Stimulated activated CD4-positive, alpha-beta T cell treated with anti-CD3 and anti-CD28 coated beads, Interleukin-4, amount 100 ng/mL, for 24 hours (primary cell): Measurements from ENCODE around the gene GABARAPL2.
"Not testable (repeated sequence)": the region's sequence is repeated elsewhere in the genome, so short reads cannot be mapped to it uniquely, and the experiment has no call there.

Experiments used
- DNase-seq: peaks from one replicate; pipeline ENCODE4 v3.0.0-alpha.2; 2020

The GABARAPL2 gene

DNA sequence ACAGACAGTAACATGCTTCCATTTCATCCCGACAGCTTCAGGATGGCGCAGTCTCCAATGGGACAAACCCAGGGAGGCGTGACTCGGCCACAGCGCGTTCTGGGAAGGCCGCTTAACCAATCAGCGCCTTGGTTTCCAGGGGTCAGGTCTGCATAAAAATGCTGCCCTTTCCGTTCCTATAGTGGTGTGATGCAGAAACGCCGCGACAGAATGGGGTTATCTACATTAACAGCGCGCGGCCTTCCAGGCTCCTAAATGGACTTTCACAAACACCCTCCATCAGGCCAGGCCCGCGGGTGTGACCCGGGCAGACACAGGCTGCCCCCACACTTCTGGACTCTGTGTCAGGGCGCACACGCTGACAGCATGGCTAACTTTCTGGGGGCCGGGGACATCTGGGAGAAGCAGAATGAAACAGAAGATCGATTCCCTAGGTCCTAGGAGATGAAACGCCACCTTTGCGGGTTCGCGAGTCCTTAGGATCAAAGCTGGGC is 10.9 kb upstream of the GABARAPL2 start:
- peak; percentile 14 for DNase-seq

DNA sequence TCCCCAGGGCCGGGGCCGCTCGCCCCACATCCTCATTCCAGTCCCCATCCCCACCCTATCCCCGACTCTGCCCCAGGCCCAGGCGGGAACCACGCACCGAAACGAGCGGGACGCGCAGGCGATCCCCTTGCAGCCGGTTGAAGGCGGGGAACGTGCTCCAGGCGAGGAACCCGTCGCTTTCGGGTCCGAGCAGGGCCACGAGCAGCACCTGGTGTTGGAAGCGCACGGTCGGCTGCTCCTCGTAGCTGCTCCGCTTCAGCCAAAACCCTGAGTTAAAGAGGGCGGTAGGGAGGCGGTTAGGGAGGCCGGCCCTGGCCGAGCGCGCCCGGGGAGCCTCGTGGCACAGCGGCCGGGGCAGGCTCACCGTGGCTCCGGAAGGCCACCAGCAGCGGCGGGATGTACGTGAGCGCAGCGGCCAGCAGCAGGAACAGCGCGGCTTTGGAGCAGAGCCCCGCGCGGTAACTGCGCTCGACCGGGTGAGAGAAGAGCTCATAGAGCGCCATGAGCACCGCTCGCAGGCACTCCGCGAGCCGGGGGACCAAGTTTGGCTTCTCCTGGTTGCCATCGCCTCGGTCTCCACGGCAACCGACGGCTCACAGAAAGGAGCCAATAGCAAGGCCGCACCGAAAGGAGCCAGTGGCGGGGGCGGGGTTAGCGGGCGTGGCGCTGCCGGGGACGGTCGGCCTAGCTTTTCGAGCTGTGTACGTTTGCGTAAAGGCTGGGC is 10.3 kb upstream of the GABARAPL2 start, which contains the start of gene TMEM231:
TMEM231 (minus strand) TSS at position 546 of the 724 bp plus-strand sequence; CDS start at position 503, 43 bp downstream.
- DNase-seq = peak; percentile 98

DNA sequence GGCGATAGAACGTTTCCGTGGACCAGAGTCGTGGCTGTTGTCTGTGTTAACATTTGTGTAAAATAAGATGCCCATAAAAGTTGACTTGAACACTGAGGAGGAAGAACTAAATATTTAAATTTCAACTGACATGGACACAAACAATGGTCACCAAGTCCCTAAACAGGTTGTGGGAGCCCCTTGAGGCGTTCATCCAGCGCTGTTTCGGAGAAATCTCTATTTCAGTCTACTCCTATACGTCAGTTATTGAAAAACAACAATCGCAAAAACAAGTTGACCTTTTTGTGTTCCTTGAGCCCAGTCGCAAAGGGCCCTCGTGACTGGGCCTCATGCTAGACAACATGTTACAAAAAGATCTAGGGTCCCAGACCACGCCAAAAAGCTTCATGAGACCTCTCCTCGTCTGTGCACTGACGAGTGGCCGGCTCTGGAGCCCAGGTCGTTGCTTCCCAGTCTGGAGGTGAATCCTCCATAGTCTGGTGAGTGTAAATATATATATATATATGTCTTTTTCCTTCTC is 9.7 kb upstream of the GABARAPL2 start:
- DNase-seq = no peak

DNA sequence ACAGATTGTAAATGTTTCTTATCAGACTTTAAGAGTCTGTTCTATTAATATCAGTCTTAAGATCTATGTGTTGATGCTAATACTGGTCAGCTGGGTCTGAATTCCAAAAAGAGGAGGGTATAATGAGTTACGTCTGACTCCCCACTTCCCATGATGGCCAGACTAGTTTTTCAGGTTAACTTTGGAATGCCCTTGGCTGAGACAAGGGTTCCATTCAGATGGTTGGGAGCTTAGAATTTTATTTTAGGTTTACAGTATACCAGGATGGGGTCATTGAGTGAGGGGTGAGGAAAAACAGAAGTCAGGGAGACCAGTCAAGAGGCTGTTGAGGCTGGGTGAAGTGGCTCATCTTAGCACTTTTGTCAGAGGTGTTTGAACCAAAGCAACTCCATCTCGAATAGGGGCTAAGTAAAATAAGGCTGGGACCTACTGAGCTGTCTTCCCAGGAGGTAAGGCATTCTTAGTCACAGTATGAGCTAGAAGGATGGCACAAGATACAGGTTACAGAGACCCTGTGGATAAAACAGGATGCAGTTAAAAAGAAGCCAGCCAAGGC is 7.3 kb upstream of the GABARAPL2 start:
- no peak for DNase-seq

DNA sequence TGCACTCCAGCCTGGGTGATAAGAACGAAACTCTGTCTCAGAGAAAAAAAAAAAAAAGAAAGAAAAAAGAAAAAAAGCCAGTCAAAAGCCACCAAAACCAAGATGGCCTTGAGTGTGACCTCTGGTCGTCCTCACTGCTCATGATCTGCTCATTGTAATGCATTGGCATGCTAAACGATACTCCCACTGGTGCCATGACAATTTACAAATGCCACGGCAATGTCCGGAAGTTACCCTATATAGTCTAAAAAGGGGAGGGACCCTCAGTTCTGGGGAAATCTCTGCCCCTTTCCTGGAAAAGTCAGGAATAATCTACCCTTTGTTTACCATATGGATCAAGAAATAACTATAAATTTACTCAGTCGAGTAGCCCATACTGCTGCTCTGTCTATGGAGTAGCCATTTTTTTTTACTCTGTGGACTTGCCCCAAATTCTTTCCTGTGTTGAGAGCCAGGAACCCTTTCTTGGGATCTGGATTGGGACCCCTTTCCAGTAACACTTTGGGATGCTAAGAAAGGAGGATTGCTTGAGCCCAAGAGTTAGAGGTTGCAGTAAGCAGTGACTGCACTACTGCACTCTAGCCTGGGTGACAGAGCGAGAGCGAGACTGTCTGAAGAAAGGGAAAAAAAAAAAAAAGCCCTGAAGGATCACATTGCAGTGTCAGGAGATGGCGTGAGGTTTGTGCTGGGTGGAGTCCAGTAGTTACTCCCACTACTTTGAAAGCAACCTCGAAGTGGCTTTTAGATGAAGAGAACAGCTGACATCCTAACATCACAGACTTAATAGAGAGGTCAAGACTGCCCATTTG is 6.4 kb upstream of the GABARAPL2 start:
- DNase-seq = no peak

DNA sequence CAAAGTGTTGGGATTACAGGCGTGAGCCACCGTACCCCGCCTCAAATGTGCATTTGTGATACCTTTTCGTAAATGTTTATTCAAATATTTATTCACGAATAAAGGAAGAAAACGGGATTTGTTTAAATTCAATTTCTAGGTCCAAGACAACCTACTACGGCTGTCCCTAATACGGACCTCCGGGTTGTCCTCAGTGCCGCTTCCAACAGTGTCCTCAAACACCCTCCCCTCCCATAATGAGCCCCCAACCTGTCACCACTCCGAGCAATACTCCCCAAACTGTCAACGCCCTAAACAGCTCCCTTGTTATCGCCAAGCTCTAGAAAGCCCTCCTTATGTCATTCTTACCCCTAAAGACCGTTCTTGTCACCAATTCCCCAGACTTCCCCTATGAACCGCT is 539 bp upstream of the GABARAPL2 start:
- no peak for DNase-seq

DNA sequence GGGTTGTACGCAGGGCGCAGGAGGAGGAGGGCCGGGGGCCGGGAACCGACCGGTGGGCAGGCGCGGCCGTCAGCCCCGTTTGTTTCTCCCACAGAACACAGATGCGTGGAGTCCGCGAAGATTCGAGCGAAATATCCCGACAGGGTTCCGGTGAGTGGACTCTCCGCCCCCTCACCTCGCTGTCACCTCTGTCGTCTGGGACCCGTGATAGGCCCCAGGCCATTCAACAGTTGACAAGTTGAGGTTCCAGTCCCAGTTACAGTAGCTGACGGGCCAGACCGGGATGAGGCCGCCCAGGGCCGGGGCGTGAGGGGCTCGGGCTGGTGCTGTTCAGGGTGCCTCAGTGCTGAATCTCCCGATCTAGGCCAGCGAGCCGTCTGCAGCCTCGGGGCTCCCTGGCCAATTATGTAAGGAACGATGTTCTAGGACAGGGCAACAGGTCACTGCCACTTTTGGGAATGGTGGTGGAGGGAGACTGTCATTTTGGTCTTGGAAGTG is 628 bp downstream of the GABARAPL2 start:
- peak; percentile 25 for DNase-seq

DNA sequence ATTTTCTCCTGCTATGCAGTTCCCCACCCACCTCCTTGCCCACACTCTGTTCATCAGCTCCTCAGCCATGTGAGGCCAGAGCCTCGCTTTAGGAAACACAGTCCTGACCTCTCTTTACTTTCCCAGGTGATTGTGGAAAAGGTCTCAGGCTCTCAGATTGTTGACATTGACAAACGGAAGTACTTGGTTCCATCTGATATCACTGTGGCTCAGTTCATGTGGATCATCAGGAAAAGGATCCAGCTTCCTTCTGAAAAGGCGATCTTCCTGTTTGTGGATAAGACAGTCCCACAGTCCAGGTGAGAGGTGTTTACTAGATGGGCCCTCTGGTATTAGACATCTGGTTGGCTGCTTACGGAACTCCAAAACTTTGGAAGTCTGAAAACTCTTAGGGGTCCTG is 1.7 kb downstream of the GABARAPL2 start:
- DNase-seq = no peak

DNA sequence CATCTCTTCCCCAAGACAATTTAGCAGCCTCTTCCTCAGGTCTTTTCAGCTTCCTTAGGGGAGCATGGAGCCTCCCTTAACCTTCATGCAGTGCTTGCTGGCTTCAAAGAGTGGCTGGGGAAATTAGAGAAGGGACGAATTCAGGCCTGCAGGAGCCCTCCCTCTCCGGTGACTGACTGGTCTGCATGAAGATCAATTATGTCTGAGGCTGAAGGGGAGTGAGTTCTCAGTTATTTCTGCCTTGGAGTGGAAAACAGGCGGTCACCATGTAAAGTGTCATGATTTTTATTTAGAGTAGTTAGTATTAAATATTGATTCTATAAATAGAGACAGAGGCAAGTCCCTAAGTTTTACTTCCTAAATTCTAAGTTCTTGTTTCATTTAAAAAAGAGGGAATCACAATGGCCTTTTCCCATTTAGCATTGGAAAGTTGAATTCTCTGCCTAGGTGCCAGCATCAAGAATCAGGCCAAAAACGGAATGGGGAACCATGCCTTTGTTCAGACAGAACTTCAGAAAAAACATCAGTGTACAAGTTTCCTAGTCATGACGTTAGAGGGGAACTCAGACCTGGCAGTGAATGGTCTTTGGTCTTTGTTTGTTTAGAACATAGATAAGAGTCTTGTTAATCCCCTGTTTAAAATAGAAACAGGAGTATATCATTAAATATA is 4.4 kb downstream of the GABARAPL2 start:
- no peak for DNase-seq

DNA sequence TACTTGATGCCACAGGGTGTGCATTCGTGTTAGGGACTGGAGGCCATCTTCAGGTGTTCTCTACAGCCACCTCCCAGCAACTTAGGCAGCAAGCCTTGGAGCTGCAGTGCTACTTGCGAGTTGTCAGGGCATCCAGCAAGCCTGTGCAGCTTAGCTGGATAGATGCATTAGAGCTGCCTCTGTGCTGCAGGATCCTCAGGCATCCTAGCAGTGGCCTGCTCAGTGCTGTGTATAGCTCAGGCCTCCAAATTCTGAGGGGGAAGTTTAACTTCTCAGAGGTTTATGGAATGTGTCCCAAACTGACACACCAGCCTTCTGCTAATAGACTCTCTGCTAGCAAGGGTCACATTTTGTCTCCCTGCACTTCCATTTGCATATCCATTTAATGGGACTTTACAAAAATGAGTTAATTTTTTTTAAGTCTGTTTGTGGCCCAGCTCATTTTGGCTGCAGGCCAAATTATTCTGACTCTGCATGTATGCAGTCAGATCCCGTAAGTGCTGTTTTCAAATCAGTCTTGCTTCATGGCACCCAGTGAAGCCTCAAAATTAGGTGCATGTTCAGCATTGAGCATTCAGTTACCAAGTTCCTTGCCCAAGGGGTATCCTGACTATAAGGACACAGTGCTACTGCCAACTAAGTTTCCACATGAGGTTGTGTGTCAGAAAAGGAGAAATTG is 6.8 kb downstream of the GABARAPL2 start:
- no peak for DNase-seq

DNA sequence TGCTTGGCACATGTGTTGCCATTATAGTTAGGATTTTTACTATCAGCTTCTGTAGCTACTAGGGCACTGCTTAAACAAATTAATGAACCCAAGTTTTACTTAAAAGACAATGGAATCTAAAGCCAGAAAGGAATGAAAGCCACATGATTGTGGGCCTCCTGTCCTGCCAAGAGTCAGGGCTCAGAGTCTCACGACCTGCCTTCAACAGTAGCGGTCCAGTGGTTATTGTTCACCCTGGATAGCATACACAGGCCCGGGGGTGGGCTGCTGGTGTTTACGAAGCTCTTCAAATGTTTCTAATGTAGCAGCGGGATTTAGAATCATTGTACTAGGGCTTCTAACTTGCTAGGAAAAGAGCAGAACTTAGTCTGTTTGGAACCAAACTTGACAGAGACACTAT is 7.8 kb downstream of the GABARAPL2 start:
- no peak for DNase-seq

DNA sequence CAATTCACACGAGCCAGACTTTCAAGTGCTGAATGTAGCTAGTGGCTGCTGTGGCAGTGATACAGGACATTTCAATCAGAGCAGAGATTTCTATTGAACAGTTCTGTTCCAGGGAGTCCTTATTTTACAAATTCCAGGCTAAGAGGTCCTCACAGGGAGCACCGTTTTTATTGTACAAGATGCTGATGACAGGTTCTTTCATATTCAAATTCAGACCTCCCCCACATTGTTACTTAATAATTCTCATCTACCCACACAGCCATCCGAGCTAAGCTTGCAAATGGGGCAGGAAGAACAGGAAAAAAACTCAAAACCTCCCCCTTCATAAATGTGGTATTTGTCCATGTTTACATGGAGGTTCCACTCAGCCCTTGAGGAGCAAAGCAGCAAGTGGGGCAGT is 9.8 kb downstream of the GABARAPL2 start:
- DNase-seq = no peak

DNA sequence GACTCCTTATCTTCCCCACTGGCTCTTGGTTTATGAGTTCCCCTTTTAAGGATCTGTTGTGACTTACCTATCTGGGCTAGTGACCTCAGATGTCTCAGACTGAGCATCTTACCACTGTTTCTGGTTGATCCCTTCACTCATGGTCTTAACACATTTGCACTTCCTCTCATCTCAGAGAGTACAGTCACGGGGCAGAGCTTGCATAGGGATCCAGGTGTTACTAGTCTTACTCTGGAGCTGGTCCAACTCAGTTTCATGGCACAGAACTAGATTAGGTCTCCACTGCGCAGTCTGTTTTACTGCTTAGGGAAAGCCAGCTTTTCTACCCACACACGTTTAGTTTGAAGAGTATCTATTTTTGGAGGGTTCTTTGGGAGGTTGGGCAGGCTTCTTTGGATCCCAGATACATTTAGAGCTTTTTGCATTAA is 10.2 kb downstream of the GABARAPL2 start:
- DNase-seq = no peak

DNA sequence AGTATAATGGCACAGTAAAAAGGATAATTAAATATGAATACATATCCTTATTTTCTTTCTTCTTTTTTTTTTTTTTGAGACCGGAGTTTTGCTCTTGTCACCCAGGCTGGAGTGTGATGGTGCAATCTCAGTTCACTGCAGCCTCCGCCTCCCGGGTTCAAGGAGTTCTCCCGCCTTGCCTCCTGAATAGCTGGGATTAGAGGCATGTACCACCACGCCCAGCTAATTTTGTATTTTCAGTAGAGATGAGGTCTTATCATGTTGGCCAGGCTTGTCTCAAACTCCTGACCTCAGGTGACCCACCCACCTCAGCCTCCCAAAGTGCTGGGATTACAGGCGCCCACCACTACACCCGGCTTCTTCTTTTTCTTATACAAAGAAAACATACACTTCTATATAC is 12.0 kb downstream of the GABARAPL2 start:
- DNase-seq = no peak

DNA sequence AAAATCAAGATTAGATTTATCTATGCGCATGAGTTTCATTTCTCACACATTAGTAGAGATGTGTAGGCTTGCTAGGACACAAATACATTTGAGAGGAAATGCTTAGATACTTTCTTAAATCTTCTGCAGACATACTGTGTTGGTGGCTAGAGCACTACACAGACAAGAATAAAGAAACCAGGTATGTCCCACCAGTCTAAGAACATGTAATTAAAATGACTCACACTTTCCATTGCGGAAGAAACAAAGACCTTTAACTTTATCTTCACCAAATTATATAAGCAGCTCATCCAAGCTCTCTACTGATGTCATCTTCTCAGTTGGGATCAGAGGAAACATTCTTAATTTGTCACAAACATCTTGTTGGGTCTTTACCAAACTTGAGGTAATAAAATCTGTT is 12.5 kb downstream of the GABARAPL2 start:
- DNase-seq = no peak

DNA sequence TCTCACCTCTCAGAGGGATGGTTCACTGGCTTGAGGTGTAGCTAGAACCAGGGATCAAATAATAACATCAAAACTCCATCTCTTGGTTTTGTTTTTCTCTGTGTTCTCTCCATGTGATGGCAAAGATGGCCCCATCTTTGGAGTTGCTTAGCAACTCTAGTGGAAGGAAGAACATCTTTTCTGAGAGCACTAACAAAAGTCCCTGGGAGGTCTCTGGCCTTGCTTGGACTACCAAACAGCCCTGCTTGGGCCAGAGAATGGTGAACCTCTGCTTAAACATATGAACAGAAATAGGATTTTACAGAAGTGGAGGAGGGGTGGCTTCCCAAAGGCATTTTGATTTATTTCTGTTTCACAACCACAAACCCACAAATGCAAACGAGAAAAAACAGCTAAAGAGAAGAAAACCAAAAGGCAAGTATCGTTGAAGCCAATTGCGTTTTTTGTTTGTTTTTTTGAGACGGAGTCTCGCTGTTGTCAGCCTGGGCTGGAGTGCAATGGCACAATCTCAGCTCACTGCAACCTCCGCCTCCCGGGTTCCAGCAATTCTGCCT is 13.2 kb downstream of the GABARAPL2 start:
- no peak for DNase-seq

DNA sequence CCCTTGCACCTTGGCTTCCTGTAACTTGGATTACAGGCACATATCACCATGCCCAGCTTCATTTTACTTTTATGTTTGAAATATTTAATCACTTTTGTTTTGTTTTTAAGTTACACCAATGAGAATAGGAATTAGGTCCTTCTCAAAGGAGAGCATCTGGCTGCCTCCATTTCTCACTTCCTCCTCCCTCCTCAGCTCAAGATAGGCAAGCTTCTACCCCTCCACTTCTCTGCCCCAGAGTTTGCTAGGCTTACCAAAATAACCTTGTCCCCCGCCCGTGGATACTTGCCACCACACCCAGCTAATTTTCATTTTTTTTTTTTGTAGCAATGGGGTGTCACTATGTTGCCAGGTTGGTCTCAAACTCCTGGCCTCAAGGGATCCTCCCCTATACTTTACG is 17.9 kb downstream of the GABARAPL2 start:
- DNase-seq = no peak

DNA sequence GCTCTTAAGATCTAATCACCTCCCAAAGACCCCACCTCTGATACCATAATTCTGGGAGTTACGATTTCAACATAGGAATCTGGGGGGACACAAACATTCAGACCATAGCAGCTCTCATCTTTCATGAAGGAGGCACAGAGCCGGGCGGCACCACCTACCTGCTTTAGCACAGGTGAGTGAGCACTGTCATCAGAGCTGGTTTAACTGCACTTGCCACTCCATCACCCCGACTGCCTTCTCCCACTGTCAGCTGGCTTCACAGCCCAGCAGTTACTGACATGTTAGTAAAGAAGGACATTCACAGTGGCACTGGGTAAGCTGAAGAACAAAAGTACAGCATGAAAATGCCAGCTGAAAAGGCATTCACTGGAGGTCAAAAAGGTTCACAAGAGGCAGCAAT is 22.5 kb downstream of the GABARAPL2 start:
- DNase-seq = no peak

DNA sequence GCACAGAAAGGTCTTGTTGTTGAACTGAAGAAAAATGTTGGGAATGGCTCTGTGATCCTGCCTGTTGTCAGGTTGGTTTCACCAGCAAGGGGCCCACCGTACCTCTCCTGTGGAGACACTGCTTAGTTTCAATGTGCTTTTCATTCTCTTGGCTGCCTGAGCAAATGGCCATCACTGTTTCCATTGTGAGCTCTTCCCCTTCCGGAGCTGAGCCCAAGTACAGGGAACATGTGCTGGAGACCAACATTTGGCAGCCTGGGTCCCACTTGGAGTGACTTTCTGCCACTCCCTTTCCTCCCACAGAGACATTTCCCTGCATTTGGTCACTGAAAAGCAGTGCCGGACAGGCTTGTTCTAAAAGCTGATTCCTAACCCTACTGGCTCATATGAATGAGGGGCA is 23.1 kb downstream of the GABARAPL2 start:
- DNase-seq = no peak

DNA sequence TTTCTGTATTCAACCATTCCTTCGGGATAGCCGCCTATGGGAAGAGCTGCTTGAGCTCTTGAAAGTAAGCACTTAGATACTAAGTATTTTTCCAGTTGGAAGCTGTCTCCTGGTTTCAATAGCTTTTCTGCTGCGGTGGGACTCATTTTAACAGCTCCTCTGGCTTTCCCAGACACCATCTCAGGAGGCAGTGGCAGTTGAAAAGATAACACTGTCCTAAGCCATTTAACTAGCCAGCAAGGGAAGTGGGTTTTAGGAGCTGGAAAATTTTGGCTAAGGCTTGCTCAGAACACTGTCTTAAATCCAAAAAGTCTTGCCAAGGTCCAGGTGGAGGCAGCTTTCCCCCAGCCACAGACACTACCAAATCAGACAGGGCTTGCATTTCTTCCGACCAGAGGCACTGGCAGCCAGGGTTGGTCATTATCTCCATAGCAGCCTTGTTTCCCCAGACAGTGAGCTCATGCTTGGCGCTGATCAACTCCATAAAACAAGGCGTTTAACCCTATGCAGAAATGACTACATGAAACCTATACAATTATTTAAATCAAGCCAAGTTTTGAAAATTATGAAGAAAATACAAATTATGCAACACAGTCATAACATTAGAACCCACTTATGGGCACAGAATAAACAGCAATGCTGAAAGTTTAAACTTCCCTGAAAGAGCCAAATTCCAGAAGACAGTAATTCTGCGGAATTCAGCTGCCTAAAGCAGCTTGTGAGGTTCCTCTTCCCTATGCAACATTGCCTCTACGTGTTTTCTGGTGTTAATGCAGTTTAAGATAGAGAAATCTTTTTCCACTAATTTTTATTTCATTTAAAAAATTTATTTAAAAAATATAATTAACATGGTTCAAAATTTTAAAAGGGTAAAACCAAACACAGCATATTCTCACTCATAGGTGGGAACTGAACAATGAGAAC is 25.0 kb downstream of the GABARAPL2 start:
- no peak for DNase-seq

DNA sequence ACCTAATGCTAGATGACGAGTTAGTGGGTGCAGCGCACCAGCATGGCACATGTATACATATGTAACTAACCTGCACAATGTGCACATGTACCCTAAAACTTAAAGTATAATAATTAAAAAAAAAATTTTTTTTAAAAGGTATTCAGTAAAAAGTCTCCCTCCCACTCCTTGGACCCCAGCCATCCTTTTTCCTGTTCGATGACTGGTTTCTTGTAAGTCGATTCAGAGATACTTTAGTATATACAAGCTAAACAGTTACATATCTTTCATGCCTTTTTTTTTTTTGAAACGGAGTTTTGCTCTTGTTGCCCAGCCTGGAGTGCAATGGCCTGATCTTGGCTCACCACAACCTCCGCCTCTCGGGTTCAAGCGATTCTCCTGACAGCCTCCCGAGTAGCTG is 25.7 kb downstream of the GABARAPL2 start:
- DNase-seq = not testable (repeated sequence)
